NCI-H2081 (cell line): ENCODE measurements around the gene AMFR.
A peak's percentile ranks its signal among the peaks of the same experiment; 100 is the strongest.

Source experiments
- DNase-seq, 2 experiments: peaks; one replicate each; lab custom pipeline; 2025; lab: John Stamatoyannopoulos, UW

The AMFR gene

GRCh38 chr16:56425439-56425832, at the start of gene AMFR:
AMFR (minus strand) TSS chr16:56425545; CDS start chr16:56425327, 218 bp downstream.
- peak in 1 of 2 experiments; percentile 44 for DNase-seq

DNA sequence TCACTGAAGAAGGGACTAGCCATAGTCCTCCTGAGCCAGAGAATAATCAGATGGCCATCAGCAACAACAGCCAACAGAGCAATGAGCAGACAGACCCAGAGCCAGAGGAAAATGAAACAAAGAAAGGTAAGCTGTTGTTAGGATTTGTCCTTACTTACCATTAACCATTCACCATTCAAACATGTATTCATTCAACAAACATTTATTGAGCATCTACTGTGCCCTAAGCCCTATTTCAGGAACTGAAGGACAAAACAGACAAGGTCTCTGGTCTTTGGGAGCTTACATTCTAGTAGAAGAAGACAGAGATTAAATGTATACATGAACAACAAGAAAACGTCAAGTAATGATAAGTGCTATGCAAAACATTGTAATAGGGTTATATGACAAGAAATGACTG, 45.3 kb upstream of the AMFR start:
- DNase-seq, result no peak

DNA sequence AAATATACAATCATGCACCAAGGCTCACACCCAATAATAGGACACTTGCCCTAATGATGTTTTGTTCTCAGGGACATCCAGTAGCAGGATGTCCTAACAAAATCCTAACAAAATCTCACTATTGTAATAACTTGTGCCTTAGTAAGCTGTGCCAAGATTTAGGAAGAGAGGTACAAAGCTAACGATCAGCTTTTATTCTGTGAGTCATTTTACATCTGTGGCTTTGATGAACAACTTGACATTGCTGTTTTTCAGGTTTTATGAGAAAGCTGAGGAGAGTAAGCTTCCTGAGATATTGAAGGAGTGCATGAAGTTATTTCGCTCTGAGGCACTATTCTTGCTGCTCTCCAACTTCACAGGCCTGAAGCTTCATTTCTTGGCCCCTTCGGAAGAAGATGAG, 44.9 kb upstream of the AMFR start:
- DNase-seq, result no peak

GRCh38 chr16:56469748-56470147, 44.4 kb upstream of the AMFR start:
- DNase-seq, result no peak

DNA sequence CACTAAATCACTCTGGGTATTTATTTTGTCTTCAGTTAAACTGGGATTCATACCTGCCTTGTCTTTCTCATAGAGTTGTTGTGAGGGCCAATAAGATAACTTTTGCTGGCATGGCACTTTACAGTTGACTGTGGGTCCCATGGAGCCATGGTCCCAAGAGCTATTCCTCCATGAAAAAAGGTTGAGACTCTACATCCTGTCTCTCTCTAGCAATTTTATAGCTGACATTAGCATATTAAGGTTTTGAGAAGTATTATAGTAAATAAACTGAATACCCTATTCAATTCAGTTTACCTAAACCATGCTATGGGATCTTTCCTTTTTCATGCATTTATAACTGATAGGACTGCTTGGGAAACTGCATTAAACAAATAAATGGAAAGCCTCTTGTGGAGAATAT, 43.5 kb upstream of the AMFR start:
- no peak for DNase-seq

DNA sequence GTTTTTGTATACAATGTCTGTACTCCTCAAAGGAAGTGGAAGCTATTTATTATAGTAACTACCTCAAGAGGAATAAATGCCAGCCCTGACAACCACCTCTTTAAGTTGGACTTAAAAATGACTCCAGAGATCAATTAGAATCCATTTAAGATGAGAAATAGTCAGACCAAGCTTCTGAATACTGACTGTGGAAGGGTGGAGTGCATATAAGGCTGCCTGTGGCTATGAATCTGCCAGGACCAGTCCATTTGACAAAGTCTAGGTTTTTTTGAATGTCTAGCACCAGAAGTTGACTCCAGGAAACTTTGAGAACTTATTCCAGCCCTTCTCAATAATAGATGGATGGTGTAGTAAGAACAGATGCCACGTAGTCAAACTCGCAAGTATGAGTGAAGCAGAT, 41.0 kb upstream of the AMFR start:
- DNase-seq, result no peak

DNA sequence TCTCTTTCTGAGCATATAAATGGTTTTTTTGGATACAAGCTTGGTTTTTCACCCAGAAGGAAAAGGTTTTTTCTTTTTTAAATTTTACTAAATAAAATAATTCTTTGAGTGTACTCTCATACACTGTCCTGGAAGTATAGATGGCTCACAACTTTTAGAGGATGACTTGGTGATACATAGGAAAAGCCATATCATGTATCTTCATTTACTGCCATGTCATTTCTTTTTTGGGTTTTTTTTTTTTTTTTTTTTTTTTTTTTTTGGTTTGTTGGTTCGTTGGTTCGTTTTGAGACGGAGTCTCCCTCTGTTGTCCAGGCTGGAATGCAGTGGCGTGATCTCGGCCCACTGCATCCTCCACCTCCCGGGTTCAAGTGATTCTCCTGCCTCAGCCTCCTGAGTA, 37.8 kb upstream of the AMFR start:
- no peak for DNase-seq

DNA sequence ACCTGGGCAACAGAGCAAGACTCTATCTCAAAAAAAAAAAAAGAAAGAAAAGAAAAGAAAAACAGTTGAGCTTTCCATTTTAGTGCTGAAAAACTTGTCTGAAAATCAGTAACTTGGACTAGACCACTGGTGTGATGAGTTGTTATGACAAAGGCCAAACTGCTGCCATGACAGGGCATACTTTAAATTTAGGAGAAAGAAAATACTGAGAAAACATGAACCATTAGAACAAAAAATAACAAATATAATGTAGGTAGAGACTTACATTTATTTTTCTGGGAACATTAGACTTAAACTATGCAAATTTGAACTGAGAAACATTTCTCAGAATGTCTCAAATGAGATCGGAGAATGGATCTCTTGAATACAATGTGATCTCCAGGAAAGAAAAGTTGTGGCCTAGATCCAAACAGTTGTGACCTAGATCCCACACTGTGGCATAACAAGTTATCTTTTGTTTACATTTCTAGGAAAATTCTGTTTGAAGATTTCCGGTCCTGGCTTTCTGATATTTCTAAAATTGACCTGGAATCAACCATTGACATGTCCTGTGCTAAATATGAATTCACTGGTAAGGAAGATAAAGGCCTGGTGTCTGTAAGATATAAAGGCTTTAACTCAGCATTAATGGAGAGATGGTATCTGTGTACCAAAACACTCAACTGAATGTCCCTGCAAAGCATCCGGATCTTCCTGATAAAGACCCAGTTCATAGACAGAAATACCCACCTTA, 36.9 kb upstream of the AMFR start:
- DNase-seq, result no peak

DNA sequence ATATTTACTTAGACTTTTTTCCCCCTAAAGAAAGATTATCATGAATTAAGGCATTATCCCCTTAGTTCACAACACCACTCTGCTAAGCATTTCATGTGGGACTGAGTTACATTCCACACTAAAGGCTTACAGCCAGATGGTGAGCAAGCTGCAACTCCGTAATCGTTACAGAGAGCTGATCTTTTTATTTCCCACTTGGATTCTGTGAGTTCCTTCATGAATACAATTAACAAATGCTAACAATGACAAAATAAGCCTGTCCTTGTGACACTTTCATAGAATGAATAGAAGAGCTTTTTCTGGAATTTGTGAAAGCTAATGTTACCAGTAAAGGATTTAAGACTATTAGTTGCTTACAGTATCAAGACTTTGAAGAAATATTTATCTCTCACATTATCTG, 34.8 kb upstream of the AMFR start:
- DNase-seq, result no peak

GRCh38 chr16:56457927-56458470, 32.7 kb upstream of the AMFR start:
- no peak for DNase-seq

DNA sequence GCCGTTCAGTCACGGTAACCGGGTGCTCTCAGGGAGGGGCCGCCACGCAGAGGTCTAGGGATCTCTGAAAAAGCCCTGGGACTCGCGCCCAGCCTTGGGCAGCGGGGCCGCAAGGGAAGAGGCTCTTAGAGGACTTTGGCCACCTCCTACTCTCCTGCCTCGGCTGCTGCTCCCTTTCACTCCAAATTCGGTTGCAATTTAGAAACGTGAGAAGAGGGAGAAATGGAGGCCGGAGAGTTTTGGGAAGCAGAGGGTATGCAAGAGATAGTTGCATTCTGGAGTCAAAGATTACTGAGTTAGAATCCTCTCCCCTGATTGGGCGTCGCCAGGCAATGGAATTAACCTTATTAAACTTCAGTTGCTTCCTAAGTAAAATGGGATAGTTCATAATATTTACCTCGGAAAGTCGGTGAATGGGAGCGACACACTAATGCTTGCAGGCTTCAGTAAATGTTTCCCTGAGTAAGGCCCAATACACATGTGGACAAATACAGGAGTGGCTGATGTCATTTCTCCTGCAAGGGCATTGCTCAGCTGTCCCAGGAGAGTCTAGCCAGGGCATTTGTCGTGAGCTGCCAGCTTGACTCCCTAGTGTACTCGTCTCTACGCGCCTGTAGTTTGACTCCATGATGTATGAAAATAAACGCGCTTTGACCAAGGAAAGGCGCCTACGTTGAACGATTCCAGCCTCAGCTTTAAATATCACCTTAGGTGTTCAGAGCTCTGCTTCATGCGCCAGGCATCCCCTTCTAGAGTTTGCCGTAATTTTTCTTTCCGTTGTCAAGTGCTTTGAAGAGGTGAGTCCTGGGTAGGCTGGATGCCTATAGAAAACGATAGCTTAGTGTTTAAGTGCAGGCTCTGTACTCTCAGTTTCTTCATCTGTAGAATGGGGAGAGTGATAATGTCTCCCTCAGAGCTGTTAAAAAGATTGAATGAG, 26.7 kb upstream of the AMFR start:
- peak in 1 of 2 experiments; percentile 23 for DNase-seq

- peak; percentile 91 to 94 for DNase-seq
Measured at GRCh38 chr16:56450986-56451752, 25.8 kb upstream of the AMFR start, which contains the start of the genes NUDT21 and OGFOD1. NUDT21 (minus strand) TSS chr16:56451332; CDS start chr16:56451202, 130 bp downstream. OGFOD1 (plus strand) TSS chr16:56451554; CDS start chr16:56451613, 59 bp downstream.

DNA sequence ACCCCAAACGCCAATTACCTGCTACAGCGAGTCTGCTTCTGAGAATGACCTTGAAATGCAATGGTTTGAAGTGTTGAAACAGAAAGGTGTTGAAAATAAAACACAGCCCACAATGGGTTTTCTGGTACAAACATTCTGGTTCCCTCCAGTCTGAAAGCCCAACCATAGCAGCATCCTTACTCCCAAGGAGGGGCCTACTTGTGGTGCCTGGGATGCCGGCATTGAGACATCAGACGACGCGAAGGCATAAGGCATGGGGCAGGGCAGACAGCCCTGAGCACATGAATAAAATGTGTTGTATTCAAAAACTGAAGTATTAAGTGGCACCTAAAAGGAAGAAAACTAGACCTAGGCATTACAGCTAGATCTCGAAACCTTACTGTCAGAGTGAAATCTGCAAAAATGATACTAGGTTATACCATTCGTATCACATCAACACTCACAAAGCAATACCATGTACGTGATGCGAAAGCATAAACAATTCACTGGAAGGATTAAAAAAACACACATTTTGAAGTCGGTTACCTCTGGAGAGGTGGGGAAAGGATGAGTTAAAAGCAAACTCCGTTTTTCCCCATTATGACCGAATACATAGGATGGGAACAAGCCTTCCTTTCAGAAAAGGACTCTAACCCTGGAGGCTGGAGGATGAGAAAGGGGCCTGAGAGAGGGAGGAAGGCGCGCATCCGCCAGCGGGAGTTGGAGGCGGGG, 25.1 kb upstream of the AMFR start:
- no peak for DNase-seq

DNA sequence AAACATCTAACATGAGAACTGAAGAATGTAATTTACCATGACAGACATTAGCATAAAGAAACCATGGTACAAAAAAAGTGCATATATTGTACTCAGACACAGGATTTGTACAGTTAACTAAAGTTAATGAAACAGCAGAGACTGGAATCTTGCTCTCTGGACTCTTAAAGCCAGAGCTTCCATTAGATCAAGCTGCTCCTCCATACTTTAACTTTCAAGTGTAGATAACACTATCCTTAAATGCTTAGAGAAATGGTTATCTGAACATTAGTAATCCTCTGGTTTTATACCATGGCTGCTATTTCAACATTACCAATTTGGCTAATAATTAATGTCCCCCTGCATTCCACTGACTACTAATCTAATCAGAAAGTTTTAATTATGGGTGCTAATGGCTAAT, 22.7 kb upstream of the AMFR start:
- no peak for DNase-seq

- DNase-seq, result no peak
Measured at GRCh38 chr16:56447286-56447685, 21.9 kb upstream of the AMFR start.

- DNase-seq, result no peak
Measured at GRCh38 chr16:56438038-56438437, 12.7 kb upstream of the AMFR start.

- no peak for DNase-seq
Measured at GRCh38 chr16:56436258-56436657, 10.9 kb upstream of the AMFR start.

GRCh38 chr16:56428091-56428490, 2.7 kb upstream of the AMFR start:
- DNase-seq, result no peak

DNA sequence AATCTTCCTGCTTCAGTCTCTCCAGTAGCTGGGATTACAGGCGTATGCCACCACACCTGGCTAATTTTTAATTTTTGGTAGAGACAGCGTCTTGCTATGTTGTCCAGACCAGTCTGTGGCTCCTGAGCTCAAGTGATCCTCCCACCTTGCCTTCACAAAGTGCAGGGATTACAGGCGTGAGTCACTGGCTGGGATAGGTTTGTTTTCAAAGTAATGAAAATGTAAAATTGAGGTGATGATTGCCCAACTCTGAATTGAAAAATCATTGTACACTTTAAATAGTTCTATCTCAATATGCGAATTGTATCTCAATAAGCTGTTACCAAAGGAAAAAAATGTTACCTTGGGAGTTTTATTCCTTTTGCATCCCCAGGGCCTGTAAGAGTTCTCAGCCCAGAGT, 1.2 kb upstream of the AMFR start:
- no peak for DNase-seq

GRCh38 chr16:56424791-56425438, 430 bp downstream of the AMFR start:
- peak in 1 of 2 experiments; percentile 18 for DNase-seq

DNA sequence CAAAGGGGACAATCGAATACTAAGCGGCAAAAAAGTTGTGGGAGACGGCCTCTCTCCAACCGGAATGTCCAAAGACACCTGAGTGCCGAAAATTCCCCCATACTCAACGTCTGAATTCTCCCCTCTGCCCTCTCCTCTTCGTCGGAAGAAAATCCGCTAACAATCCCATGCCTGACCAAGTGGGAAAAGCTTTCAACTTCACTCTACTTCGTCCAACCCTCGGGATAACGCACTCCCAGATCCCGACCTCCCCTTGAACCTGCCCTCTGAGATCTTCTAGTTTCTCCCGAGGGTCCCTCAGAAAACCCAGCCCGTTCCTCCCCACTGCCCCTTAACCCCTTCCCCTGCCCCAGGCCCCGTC, 961 bp downstream of the AMFR start:
- DNase-seq, result no peak
